Large intestine (tissue), 3 donors: ENCODE data around the gene TCF4. TPM values are rescaled to one million over a fixed set of nuclear protein-coding genes. Genes with fewer than 3 reads are reported as not detected.

Experiments used
- DNase-seq, 2 donors: peaks; one replicate each; pipeline versions ENCODE4 v3.0.0 to v3.0.0-alpha.2; 2013
- H3K27ac ChIP-seq: one replicate; pipeline ENCODE4 v1.5.1; 2013; ENCODE audit warnings: low read length
- H3K27me3 ChIP-seq: 2 replicates; pipeline ENCODE4 v1.6.1; 2013; ENCODE audit warnings: low read length; ENCODE audit not compliant: control insufficient read depth, insufficient read depth
- H3K36me3 ChIP-seq: 2 replicates; pipeline ENCODE4 v1.6.1; 2013; ENCODE audit warnings: low read length; ENCODE audit not compliant: control insufficient read depth, insufficient read depth
- H3K4me1 ChIP-seq: one replicate; pipeline ENCODE4 v1.6.1; 2013; ENCODE audit warnings: low read length; ENCODE audit not compliant: control insufficient read depth, insufficient read depth
- H3K4me3 ChIP-seq: one replicate; pipeline ENCODE4 v1.5.1; 2013; ENCODE audit warnings: low read length
- H3K9me3 ChIP-seq: one replicate; pipeline ENCODE4 v1.6.1; 2013; ENCODE audit warnings: mild to moderate bottlenecking, low read depth, low read length, moderate library complexity; ENCODE audit not compliant: control insufficient read depth
- WGBS: methylation state at CpG from one replicate; pipeline ENCODE4 v1.1.5; 2013; ENCODE audit warnings: low lambda C conversion rate; ENCODE audit not compliant: insufficient coverage; 5-methylcytosine and 5-hydroxymethylcytosine counted together
- polyA plus RNA-seq: library from polyadenylated mRNA; unstranded; fragments of 120-200 nt; gene quantifications from one replicate; pipeline ENCODE4 v1.2.1, GENCODE V29; 2013

The TCF4 gene
- polyA plus RNA-seq, 1 donor = 42.5 TPM

GRCh38 chr18:55300421-55300935 lies 287.5 kb downstream of the TCF4 start:
- WGBS = 60% methylated on average over 1 of the region's 11 CpGs
- peak overlapping the region; percentile 64 for H3K27ac ChIP-seq
- DNase-seq = no peak
- no peaks in the 10 kb centered on the region for H3K27me3 ChIP-seq
- no peak overlapping the region for H3K4me3 ChIP-seq
- no peaks in the 10 kb centered on the region for H3K36me3 ChIP-seq
- no peaks in the 10 kb centered on the region for H3K4me1 ChIP-seq
- no peaks in the 10 kb centered on the region for H3K9me3 ChIP-seq

- no CpG with 5 or more reads among the region's 3 CpGs for WGBS
- H3K4me1 ChIP-seq = no peaks in the 10 kb centered on the region
Measured at GRCh38 chr18:55296778-55297177, 291.2 kb downstream of the TCF4 start.

DNA sequence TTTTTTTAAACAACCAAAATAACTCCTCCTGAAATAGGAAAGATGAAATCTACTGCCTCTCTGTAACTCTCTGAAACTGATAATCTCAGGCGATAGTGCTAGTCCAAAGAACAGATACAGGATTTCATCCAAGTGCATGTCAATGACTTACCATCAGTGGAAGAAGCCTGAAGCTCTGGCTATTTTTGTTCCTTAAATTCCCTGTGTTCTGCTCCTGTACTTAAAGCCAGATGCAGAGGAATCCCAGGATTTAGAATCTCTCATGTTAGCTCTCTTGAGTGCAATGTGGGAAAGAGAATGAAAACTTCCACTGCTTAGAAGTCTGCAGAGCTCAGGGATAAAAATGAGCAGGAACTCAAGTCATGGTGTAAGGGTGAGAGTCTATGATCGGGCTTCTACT lies 291.9 kb downstream of the TCF4 start:
- no peak for DNase-seq
- Histone ChIP-seq H3K9me3 (no peaks in the 10 kb centered on the region), H3K4me1 (no peaks in the 10 kb centered on the region), H3K4me3 (no peak overlapping the region), H3K27me3 (no peaks in the 10 kb centered on the region), H3K27ac (no peak overlapping the region), H3K36me3 (no peaks in the 10 kb centered on the region)
- 100% methylated on average over 1 of the region's 2 CpGs for WGBS

More at GRCh38 chr18:55296778-55297177, 291.2 kb downstream of the TCF4 start:
- Histone ChIP-seq H3K27ac (no peak overlapping the region), H3K36me3 (no peaks in the 10 kb centered on the region), H3K4me3 (no peak overlapping the region), H3K27me3 (no peaks in the 10 kb centered on the region), H3K9me3 (no peaks in the 10 kb centered on the region)
- DNase-seq = no peak

GRCh38 chr18:55290898-55291297 lies 297.1 kb downstream of the TCF4 start:
- no peak for DNase-seq
- Histone ChIP-seq H3K4me1 (no peaks in the 10 kb centered on the region), H3K36me3 (no peaks in the 10 kb centered on the region), H3K9me3 (no peaks in the 10 kb centered on the region), H3K27ac (no peak overlapping the region), H3K4me3 (no peak overlapping the region), H3K27me3 (no peaks in the 10 kb centered on the region)
- WGBS = 100% methylated on average over 1 of the region's 2 CpGs

GRCh38 chr18:55289775-55290174 lies 298.2 kb downstream of the TCF4 start:
- no peak overlapping the region for H3K27ac ChIP-seq
- H3K4me1 ChIP-seq = no peaks in the 10 kb centered on the region
- no peaks in the 10 kb centered on the region for H3K27me3 ChIP-seq
- H3K36me3 ChIP-seq = no peaks in the 10 kb centered on the region
- no peak overlapping the region for H3K4me3 ChIP-seq
- no CpG with 5 or more reads among the region's 2 CpGs for WGBS
- H3K9me3 ChIP-seq = no peaks in the 10 kb centered on the region
- DNase-seq = no peak

- DNase-seq = no peak
- Histone ChIP-seq H3K4me3 (no peak overlapping the region), H3K36me3 (no peaks in the 10 kb centered on the region), H3K4me1 (no peaks in the 10 kb centered on the region), H3K27me3 (no peaks in the 10 kb centered on the region), H3K27ac (no peak overlapping the region), H3K9me3 (no peaks in the 10 kb centered on the region)
- WGBS = no CpG with 5 or more reads among the region's 3 CpGs
Measured at GRCh38 chr18:55289048-55289447, 298.9 kb downstream of the TCF4 start.

DNA sequence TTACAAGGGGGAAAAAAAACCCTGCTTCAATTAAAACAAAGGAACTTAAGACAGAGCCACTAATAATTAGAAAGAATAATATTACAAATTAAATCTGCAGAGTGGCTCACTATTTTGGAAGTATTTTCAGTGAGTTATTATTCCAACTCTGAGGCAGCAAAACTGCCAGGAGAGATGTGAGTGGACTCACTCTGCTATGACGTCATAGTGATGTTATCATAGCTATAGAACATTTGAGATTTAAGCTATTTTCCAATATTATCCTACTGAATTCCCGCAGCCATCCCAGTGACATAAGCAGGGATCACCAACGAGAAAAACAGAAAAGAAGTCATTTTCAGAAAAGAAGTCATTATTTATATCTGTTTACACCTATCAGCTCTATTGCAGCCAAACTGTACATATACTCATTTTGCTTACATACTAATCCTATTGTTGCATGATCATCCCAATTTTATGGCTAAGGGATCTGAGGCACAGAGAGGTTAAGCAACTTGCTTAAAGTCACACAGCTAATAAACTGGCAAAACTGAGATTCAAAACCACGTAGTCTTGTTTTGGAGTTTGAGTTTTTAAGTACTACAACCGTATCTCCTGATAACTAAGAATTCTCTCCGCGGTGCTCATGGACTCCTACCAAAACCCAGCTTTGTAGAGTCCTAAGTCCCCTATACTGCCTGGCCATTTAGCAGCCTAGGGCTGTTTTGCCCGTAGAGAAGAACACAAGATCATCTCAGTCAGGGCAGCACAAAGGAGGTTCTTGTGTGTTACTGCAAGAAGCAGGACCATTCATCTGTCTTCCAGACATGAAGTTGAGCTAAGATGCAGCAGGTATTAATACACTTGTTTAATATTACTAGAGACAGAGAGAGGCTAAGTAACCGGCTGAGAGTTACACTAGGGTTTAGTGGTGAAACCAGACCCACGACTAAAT lies 299.8 kb downstream of the TCF4 start:
- no peaks in the 10 kb centered on the region for H3K27me3 ChIP-seq
- DNase-seq = no peak
- H3K9me3 ChIP-seq = no peaks in the 10 kb centered on the region
- WGBS = 80% methylated on average over 3 of the region's 10 CpGs
- no peak overlapping the region for H3K27ac ChIP-seq
- H3K36me3 ChIP-seq = no peaks in the 10 kb centered on the region
- H3K4me1 ChIP-seq = no peaks in the 10 kb centered on the region
- H3K4me3 ChIP-seq = no peak overlapping the region

GRCh38 chr18:55287149-55287806 lies 300.7 kb downstream of the TCF4 start:
- Histone ChIP-seq H3K9me3 (no peaks in the 10 kb centered on the region), H3K4me3 (no peak overlapping the region), H3K4me1 (no peaks in the 10 kb centered on the region), H3K36me3 (no peaks in the 10 kb centered on the region), H3K27ac (no peak overlapping the region), H3K27me3 (no peaks in the 10 kb centered on the region)
- no peak for DNase-seq
- WGBS = 93% methylated on average over 3 of the region's 11 CpGs

GRCh38 chr18:55286257-55286825 lies 301.7 kb downstream of the TCF4 start:
- Histone ChIP-seq H3K9me3 (no peaks in the 10 kb centered on the region), H3K4me1 (no peaks in the 10 kb centered on the region), H3K36me3 (no peaks in the 10 kb centered on the region), H3K27me3 (no peaks in the 10 kb centered on the region), H3K27ac (no peak overlapping the region), H3K4me3 (no peak overlapping the region)
- no CpG with 5 or more reads among the region's 6 CpGs for WGBS
- no peak for DNase-seq

- DNase-seq = no peak
- no peaks in the 10 kb centered on the region for H3K27me3 ChIP-seq
- no peaks in the 10 kb centered on the region for H3K36me3 ChIP-seq
- no peaks in the 10 kb centered on the region for H3K4me1 ChIP-seq
- no peaks in the 10 kb centered on the region for H3K9me3 ChIP-seq
- WGBS = no CpG with 5 or more reads among the region's 2 CpGs
- no peak overlapping the region for H3K27ac ChIP-seq
- no peak overlapping the region for H3K4me3 ChIP-seq
Measured at GRCh38 chr18:55284614-55285013, 303.4 kb downstream of the TCF4 start.
